Endothelial cell of hepatic sinusoid (primary cell): ENCODE results near the gene ASB3.
"Not testable (repeated sequence)": the region's sequence is repeated elsewhere in the genome, so short reads cannot be mapped to it uniquely, and the experiment has no call there.

Experiments used
- in situ Hi-C: cut with HindIII; loops from 2 replicates; pipeline ENCODE4 v1.10.0; 2017; ENCODE audit warnings: low sequenced_read_pairs

ASB3 gene

DNA sequence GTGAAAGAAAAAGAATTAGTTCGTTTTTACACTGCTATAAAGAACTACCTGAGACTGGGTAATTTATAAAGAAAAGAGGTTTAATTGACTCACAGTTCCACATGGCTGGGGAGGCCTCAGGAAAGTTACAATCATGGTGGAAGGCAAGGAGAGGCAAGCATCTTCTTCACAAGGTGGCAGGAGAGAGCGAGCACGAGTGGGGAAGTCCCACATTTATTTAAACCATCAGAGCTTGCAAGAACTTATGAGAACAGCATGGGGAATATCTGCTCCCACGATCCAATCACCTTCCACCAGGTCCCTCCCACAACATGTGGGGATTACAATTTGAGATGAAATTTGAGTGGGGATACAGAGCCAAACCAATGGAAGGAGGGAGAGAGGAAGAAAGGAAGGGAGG is 128.3 kb downstream of the ASB3 start:
- in situ Hi-C loops, result not testable (repeated sequence)

DNA sequence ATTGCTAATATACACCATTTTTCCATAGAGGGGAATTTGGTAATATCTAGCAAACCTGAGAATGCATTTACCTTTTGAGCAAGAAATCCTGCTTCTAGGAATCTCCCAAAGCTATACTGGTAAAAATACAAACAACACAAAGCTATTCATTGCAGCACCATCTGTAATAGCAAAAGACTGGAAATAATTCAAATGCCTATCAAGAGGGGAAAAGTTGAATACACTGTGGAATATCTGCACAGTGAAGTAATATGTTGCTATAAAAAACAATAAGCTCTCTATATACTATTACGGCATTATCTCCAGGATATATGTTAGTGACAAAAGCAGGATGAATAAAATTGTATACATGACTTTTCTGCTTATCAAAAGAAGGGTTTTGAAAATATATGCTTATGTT is 131.5 kb downstream of the ASB3 start:
- in situ Hi-C loops, result no loop called here

DNA sequence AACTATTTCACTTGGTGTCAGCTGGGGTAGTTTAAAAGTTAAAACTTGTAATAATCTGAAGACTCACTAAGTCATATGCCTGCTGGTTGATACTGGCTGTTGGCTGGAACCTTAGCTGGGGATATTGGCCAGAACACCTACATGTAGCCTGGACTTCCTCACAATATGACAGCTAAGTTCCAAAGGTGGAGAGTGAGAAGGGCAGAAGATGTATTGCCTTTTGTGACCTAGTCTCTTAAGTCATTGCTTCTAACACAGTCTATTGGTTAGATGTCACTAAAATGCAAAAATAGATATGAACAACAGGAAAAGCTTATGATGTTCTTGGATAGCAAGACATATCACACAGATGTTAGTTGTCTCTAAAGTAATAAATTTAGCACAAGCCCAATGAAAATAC is 132.4 kb downstream of the ASB3 start:
- in situ Hi-C loops, result loop anchor here (5.0 kb wide), 1 partner anchor 33 kb away; no protein-coding TSS in a partner anchor

DNA sequence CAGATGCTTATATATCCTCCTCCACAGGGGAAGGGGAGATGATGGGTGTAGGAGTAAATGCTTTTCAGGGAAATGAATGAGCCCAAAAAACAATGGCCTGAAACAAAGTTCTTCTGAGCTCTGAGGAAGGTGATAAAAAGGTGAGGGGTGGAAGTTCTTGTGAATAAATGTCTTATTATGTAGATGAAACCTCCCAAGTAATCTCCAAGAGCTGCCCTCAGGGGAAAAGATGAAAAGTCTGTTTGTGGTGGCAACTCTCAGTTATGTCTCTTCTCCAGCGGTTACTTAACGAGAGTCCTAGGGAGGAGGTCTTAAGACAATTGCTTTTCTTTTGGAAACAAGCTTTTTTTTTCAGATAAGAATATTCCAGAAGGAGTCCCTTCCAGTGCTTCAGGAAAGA is 134.6 kb downstream of the ASB3 start:
- in situ Hi-C loops, result loop anchor here (5.0 kb wide), 1 partner anchor 35 kb away; no protein-coding TSS in a partner anchor

DNA sequence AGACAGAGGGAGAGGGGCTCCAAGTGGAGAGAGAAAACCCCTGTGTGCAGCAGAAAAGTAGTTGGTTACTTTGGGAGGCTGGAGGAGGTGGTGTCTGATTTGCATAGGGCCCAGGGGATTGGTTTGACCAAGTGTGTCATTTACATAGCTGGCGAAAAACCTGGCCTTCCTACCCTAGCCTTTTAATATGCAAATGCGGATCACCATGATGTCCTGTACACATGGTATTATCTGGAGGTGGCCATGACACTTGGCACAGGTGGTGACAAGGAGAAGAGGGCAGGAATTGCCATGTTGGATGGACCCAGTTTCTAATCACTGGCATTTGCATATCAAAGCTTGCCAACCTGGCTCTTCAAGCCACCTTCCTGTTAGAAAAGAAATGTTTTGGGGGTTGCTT is 140.0 kb downstream of the ASB3 start:
- in situ Hi-C loops, result no loop called here

DNA sequence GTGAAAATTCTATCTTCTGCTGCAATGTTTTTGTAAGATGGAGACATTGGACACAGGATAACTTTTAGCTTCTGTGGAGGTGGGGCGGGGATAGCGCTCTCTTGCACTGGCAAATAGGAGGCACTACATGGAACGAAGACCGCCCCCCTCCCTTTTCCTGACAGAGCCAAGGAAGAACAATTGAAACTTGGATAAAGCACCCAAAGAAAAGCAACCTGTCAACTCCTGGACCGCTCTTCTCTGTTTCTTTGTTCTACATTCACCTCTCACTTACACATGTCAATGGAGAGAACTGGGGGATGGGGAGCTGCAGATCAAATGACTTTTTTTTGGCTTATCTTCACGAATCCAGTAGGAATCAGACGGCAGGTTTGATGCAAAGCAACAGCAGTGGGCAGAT is 145.5 kb downstream of the ASB3 start:
- in situ Hi-C loops, result no loop called here

DNA sequence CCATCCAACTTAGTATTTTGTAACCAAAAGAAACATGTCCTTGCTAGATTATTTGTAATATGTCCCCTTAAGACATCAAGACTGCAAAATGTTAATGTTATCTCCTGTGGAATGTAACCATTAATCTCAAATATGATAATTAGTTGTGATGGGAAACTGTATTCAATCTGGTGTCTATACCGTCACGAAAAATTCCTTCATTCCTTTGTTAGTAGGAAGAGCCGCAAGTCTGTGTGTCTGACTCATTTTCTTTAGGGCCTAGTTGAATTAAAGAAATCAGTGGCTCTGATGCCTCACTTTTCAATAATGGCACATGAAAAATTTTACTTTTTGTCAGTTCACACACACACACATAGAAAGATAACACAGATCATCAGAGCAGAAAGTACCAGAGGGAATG is 146.3 kb downstream of the ASB3 start:
- in situ Hi-C loops, result no loop called here

DNA sequence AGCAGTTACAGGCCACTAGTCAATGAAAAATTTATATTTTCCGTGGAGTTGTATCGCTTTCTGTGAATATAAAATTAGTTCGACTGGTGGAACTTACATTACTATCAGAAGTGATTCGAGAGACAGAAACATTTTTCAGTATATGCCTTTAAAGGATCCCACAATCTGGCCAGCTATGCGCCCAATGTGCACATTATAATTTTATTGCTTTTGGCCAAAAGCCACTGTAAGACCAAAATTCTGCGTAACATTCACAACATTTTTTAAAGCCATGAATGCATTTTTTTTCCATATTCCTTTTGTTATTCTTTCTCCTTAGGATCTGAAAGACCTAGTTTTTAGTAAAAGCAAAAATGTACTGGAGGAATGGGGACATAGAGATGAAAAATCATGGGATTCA is 150.2 kb downstream of the ASB3 start:
- in situ Hi-C loops, result no loop called here

DNA sequence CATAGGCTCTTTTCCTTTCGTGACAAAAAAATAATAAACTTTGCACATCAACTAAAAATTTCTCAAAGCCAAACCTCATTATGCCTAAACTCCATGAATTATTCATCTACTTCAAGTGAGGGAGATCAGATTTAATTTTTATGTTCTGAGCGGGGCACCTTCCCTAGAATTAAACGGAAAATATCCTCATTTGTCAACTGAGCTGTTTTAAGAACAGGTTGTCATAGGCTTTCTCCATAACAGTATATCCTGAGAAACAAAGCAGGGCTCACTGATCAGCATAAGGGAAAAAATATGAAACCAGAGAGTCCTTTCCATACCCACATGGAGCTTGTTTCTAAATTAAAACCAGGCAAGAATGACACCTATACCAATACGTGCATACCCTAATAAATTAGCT is 150.6 kb downstream of the ASB3 start:
- in situ Hi-C loops, result no loop called here

DNA sequence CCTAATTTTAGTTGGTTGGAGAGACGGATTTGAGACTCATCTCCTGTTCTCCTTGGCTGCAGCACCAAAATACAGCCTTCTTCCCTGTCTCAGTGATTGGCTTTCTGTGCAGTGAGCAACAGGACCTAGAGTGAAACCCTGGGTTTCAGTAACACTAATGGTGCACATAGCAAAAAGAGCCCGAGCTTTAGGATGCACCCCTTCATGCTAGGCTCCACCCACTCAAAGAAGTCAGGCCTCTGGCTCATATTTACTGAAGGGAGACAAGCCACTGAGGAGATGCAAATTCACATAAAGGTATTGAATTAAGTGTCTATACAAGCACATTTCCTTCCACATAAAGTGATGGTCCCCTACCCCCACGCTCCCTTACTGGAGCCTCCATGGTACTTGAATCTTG is 151.1 kb downstream of the ASB3 start:
- in situ Hi-C loops, result no loop called here

DNA sequence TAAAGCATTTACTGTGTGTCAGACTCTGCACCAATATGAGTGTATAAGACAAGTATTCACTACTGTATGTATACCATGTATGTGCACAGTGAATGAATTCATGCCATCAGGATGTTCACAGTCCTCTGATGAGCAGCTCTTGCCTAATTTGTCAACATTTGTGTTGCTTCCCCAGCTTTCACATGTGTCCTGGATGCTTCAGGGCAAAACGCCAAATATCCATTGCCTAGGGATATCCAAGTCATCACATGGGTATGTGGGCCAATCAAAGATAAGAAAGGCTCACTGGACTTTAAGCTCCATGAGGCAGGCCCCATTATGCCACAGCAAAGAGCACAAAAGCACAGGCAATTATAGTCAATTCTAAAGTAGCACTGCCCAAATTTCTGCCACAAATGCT is 153.3 kb downstream of the ASB3 start:
- in situ Hi-C loops, result no loop called here

DNA sequence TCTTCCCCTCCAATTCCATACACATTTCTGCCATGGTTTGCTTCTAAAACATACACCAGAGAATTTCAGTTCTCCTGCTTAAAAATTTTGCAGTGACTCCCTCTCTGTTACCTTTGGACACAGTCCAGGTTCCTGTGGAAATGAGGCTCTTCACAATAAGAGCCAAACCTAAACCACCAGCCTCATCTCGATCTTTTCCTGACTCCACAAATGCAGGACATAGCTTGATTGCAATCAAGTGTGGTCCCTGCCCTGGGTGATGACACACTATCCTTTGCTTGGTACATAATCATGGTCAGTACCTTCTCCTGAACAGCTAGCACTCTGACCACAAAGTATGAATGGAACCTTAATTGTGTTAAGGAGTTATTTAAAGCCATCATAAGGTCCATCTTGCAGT is 154.0 kb downstream of the ASB3 start:
- in situ Hi-C loops, result no loop called here

DNA sequence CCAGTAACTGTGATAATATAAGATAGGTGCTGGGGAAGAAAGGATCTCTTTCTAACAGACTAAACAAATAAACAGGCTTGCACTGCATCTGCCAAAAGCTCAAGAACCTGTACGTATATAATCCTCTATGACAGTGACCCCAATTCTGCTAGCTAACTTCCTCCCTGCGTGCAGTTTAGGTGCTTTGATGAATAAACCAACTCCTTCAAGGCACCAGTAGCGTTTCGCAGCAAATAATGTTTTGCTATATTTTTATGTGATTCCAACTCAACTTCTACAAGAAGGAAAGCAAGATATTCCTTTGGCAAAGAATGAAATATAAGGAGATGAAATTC is 154.7 kb downstream of the ASB3 start:
- in situ Hi-C loops, result no loop called here

DNA sequence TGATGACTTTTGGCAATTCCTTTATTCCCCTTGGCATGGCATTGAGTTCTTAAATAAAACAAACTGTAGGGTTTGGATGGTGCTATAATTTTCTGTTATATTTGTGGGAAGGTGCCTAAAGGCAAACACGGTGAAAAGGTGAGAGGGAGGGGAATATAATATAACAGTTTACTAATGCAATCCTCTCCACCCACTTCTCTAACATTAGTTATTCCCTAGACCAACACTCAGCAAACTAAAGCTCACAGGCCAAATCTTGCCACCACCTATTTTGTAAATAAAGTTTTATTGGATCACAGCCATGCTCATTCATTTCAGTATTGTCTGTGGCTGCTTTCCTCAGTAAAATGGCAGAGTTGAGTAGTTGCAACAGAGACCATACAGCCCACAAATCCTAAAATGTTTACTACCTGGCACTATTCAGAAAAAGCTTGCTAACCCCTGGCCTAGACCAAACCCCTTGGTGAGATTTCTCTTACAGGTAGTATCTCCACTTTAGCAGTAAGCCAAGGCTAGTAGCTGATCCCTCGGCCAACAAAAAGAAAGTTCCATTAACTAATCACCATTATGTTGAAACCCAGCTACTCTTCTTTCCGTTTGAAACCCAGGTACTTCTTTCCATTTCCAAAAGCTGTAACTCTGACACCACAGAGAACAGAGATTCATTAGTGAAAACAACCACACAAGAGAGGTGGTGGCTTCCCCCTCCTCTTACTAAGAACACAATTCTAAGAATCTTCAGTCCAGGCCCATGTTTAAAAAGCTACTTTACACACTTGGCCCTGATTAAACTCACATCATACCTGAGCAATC is 155.2 kb downstream of the ASB3 start:
- in situ Hi-C loops, result no loop called here

DNA sequence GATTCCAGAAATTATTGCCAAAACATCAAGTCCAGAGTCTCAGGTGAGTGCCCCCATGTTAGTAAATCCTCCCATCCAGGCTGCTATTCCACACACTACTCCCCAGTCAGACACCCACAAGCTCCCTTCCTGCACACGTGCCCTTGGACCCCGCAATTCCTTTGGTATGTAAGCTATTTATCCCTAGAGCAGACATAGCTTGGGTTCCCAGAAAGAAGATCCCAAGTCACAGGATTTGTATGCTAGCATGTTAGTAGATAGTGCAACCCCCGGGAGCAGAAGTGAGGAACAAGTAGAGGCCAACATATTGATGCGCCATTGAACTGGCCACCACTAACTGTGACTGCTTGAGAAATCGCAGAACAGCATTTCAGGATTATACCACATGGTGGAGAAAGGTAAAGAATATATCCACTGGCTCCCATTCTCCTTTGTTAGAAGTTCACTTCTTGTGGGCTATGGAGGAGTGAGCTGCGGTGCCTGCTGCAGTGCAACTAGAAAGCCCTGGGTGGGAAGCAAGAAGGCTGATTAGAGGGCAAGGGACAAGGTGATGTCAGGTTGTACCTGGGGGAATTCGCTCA is 156.6 kb downstream of the ASB3 start:
- in situ Hi-C loops, result no loop called here

DNA sequence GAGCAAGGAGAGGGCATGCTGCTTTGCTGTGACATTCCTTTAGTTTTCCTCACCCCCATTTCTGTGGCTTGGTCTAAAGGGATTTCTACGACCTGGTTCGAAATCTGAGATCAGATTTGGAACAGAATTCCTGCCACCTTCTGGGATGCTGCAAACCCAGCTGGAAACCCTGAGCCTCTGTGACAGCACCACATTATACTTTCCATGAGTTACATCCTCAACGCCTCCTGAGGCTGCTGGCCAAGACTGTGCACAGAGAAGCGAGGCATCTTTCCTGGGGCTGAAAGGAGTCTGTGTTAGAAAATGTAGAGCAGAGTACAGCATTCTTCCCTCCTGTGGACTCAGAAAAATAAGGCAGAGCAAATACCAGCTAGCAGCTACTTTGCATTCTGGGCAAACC is 157.3 kb downstream of the ASB3 start:
- in situ Hi-C loops, result no loop called here

DNA sequence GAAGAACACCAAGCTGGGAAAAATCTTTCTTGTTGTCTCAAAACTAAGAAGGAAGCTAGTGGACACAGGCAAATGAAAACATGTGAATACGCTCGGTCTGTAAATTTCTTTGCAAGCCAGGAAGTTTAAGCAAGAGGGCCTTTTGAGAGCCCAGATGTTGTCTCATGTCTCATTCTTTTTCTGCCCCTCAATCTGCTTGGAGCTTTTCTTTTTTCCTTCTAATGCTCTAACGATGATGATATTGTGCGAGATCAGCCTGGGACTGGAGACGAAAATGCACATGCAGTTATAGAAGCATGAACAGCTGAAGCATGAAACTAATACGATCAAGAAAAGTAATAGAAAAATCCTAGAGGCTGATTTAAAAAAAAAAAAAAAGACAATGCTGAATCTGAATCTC is 157.8 kb downstream of the ASB3 start:
- in situ Hi-C loops, result no loop called here

DNA sequence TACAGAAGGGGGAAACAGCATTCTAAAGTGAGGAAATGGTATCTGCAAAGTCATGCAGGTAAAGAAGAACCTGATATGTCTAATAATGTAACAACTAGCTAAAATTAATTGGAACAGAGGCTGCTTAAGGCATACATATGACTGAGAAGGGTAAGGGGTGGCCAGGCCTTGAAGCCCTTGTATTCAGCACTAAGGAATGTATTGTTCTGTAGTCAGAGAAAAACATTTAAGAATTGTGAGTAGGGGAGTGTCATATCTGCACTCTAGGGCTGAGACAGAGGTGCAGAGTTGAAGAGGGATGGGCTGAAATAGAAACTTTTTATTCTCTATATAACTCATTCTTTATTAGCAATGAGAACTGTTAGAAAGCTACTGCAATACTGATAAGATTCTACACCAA is 164.6 kb downstream of the ASB3 start:
- in situ Hi-C loops, result no loop called here

DNA sequence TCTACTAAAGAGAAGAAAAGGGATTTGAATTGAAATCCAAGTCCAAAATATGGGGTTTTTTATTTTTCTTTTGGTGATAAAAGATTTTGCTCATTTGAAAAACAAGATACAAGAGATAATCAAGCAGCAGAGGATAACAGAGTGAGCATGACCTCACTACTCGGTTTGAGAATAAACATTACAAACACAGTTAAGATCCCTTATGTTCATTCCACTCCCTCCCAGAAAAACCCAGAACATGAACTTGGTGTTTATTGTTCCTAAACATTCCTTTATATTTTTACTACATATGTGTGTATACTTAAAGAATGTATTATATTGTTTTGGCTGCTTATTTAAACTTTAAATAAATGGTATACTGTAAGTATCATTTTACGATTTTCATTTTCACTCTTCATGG is 165.8 kb downstream of the ASB3 start:
- in situ Hi-C loops, result no loop called here
